Type B pancreatic cell (in vitro differentiated cells): ENCODE results near the gene SLC28A2. TPM values are rescaled to one million over a fixed set of nuclear protein-coding genes. Genes with fewer than 3 reads are reported as not detected.
"Not testable (repeated sequence)": the region's sequence is repeated elsewhere in the genome, so short reads cannot be mapped to it uniquely, and the experiment has no call there.

Experiments
- DNase-seq: peaks from one replicate; pipeline ENCODE4 v3.0.0; 2021; ENCODE audit warnings: mixed read lengths; ENCODE audit not compliant: unreplicated experiment; ENCODE audit errors: extremely low spot score
- H3K27ac Mint-ChIP-seq: 2 replicates; pipeline ENCODE4 v1.8.0; 2021; ENCODE audit warnings: mild to moderate bottlenecking, mixed read lengths
- H3K27me3 Mint-ChIP-seq: 2 replicates; pipeline ENCODE4 v1.8.0; 2021; ENCODE audit warnings: mixed read lengths
- H3K36me3 Mint-ChIP-seq: 2 replicates; pipeline ENCODE4 v1.8.0; 2021; ENCODE audit warnings: mixed read lengths
- H3K4me1 Mint-ChIP-seq: one replicate; pipeline ENCODE4 v1.8.0; 2021; ENCODE audit warnings: mixed read lengths; ENCODE audit not compliant: unreplicated experiment
- H3K4me3 Mint-ChIP-seq: 2 replicates; pipeline ENCODE4 v1.8.0; 2021; ENCODE audit warnings: mild to moderate bottlenecking, mixed read lengths
- H3K9me3 Mint-ChIP-seq: 2 replicates; pipeline ENCODE4 v1.8.0; 2021; ENCODE audit warnings: mixed read lengths
- total RNA-seq: library from RNA; stranded (reverse); gene quantifications from 2 replicates; pipeline ENCODE4 v1.2.1, GENCODE V29; 2021; ENCODE audit warnings: low replicate concordance
- TF ChIP-seq, protein P1 (sequence below): fragments of 200-600 bp; sonication (generic); conservative IDR thresholded peaks from 2 replicates; pipeline ENCODE4 v1.5.0; 2021; ENCODE audit warnings: antibody characterized with exemption, mild to moderate bottlenecking

SLC28A2 gene
- total RNA-seq, 1 donor from 2014 or later = 2.4 TPM

DNA sequence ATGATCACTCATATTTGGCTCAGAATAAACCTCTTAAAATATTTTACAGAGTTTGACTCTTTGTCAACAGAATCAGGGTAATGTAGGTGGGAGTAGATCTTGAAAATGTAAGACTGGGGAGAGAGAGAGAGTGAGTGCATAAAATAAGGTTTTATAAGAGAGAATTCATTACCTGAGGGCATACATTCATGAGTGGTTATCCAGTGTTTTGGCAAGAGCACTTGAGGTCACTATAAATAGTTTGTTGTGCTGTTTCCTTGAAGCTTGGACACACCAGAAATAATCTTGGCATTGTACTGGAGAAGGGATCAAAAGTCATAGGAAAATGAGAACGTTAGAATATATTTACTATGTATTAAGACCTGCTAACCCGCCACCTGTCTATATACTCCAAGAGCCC lies 33.4 kb downstream of the SLC28A2 start:
- TF ChIP-seq, protein P1, sequence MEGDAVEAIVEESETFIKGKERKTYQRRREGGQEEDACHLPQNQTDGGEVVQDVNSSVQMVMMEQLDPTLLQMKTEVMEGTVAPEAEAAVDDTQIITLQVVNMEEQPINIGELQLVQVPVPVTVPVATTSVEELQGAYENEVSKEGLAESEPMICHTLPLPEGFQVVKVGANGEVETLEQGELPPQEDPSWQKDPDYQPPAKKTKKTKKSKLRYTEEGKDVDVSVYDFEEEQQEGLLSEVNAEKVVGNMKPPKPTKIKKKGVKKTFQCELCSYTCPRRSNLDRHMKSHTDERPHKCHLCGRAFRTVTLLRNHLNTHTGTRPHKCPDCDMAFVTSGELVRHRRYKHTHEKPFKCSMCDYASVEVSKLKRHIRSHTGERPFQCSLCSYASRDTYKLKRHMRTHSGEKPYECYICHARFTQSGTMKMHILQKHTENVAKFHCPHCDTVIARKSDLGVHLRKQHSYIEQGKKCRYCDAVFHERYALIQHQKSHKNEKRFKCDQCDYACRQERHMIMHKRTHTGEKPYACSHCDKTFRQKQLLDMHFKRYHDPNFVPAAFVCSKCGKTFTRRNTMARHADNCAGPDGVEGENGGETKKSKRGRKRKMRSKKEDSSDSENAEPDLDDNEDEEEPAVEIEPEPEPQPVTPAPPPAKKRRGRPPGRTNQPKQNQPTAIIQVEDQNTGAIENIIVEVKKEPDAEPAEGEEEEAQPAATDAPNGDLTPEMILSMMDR = no peak
- no peak overlapping the region for H3K27ac Mint-ChIP-seq
- no peak overlapping the region for H3K4me3 Mint-ChIP-seq
- no peaks in the 10 kb centered on the region for H3K9me3 Mint-ChIP-seq
- H3K4me1 Mint-ChIP-seq = no peaks in the 10 kb centered on the region
- DNase-seq = no peak
- H3K27me3 Mint-ChIP-seq = peaks cover 36% of the 10 kb centered on the region
- H3K36me3 Mint-ChIP-seq = no peaks in the 10 kb centered on the region

DNA sequence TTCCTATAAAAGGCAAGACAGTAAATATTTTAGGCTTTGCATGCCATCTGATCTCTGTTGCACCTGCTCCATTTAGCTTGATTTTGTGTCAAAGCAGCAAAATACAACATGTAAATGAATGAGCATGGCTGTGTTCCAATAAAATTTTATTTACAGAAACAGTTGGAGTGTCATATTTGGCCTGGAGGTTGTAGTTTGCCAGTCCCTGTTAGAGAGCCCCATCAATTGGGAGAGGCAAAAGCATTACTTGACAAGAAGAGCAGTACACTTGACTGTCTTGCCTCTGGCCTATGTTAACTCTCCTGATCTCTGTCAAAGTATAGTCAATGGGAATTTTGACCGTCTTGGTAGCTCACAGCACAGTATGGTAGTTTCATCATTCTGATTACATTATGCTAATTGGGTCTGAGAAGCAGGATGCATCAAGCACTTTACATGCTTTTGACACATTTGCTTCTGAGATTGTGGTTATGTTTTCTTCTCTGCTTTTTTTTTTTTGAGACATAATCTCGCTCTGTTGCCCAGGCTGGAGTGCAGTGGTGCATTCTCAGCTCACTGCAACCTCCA lies 35.4 kb downstream of the SLC28A2 start:
- no peak overlapping the region for H3K27ac Mint-ChIP-seq
- DNase-seq = no peak
- TF ChIP-seq, protein P1 = no peak
- H3K36me3 Mint-ChIP-seq = no peaks in the 10 kb centered on the region
- H3K4me1 Mint-ChIP-seq = no peaks in the 10 kb centered on the region
- H3K4me3 Mint-ChIP-seq = no peak overlapping the region
- H3K9me3 Mint-ChIP-seq = no peaks in the 10 kb centered on the region
- peaks cover 35% of the 10 kb centered on the region for H3K27me3 Mint-ChIP-seq

DNA sequence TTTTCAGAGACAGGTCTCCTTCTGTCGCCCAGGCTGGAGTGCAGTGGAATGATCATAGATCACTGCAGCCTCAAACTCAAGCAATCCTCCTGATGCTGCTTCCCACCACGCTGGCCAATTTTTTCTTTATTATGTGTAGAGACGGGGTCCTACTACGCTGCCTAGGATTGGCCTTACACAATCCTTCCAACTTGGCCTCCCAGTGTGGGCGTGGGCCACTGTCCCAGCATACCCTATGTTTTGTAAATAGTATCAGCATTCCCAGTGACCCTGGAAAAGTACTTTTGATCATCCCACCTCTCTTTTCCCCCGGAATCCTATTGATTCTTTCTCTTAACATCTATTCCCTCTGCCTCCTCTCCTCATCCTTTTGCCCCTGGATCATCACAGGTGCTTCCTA lies 36.9 kb downstream of the SLC28A2 start:
- Mint-ChIP-seq H3K36me3 (no peaks in the 10 kb centered on the region), H3K4me3 (no peak overlapping the region), H3K27ac (no peak overlapping the region), H3K4me1 (no peaks in the 10 kb centered on the region), H3K9me3 (no peaks in the 10 kb centered on the region), H3K27me3 (peaks cover 32% of the 10 kb centered on the region)
- no peak for DNase-seq
- TF ChIP-seq, protein P1 = no peak

DNA sequence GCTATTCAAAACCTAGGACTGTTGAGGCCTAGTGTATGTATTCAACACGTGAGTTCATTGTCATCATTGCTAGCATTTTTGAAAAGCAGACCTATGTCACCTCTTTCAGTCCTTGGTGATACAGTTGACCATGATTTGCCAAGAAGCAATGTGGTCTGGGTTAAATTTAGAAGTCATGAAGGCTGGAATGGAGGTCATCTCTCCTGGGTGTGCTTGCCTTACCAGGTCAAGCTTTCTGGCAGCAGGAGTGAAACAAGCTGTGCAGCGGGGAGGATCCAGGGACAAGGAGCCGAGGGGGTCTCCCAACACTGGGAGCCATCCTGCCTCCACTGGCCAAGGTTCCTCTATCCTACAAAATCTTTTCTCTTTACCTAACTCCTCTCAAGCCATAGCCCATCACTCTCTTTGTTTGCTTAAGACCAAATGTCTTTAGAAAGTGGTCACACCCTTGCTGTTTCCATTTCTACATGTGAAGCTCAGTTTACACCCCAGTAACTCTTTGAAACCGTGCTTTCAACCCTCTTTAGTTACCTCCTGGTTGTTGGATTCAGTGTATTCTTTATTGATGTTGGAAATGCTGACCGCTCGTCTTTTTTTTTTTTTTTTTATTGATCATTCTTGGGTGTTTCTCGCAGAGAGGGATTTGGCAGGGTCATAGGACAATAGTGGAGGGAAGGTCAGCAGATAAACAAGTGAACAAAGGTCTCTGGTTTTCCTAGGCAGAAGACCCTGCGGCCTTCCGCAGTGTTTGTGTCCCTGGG lies 40.0 kb downstream of the SLC28A2 start:
- H3K27ac Mint-ChIP-seq = no peak overlapping the region
- no peaks in the 10 kb centered on the region for H3K36me3 Mint-ChIP-seq
- H3K4me3 Mint-ChIP-seq = no peak overlapping the region
- TF ChIP-seq, protein P1 = no peak
- peaks cover 3% of the 10 kb centered on the region for H3K9me3 Mint-ChIP-seq
- H3K27me3 Mint-ChIP-seq = peaks cover 25% of the 10 kb centered on the region
- DNase-seq = no peak
- H3K4me1 Mint-ChIP-seq = no peaks in the 10 kb centered on the region

DNA sequence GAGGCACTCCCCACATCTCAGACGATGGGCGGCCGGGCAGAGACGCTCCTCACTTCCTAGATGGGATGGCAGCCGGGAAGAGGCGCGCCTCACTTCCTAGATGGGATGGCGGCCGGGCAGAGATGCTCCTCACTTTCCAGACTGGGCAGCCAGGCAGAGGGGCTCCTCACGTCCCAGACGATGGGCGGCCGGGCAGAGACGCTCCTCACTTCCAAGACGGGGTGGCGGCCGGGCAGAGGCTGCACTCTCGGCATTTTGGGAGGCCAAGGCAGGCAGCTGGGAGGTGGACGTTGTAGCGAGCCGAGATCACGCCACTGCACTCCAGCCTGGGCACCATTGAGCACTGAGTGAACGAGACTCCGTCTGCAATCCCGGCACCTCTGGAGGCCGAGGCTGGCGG lies 41.3 kb downstream of the SLC28A2 start:
- H3K4me1 Mint-ChIP-seq, H3K9me3 Mint-ChIP-seq, H3K4me3 Mint-ChIP-seq, H3K27ac Mint-ChIP-seq, H3K36me3 Mint-ChIP-seq, DNase-seq: not testable (repeated sequence)
- peaks cover 19% of the 10 kb centered on the region for H3K27me3 Mint-ChIP-seq

DNA sequence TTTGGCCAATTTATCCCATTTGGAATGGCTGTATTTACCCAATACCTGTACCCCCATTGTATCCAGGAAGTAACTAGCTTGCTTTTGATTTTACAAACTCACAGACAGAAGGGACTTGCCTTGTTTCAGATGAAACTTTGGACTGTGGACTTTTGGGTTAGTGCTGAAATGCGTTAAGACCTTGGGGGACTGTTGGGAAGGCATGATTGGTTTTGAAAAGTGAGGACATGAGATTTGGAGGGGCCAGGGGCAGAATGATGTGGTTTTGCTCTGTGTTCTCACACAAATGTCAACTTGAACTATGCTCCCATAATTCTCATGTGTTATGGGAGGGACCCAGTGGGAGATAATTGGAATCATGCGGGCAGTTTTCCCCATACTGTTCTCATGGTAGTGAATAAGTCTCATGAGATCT lies 46.9 kb downstream of the SLC28A2 start:
- not testable (repeated sequence) for H3K9me3 Mint-ChIP-seq, H3K27me3 Mint-ChIP-seq, H3K4me3 Mint-ChIP-seq, H3K4me1 Mint-ChIP-seq, H3K36me3 Mint-ChIP-seq, H3K27ac Mint-ChIP-seq, DNase-seq
